ENCODE measurements around the gene RFNG.

The RFNG gene

GRCh38 chr17:82050761-82051641 lies 610 bp downstream of the RFNG start:
- H3K36me3 Mint-ChIP-seq (ENCODE audit: low read depth), result peaks cover 10% of the 10 kb centered on the region
- peaks cover 9% of the 10 kb centered on the region for H3K4me1 Mint-ChIP-seq
- peak overlapping the region in 1 of 3 experiments; percentile 68 for H3K27ac Mint-ChIP-seq
- H3K9me3 Mint-ChIP-seq, result no peaks in the 10 kb centered on the region
- no peak for TF ChIP-seq CTCF (IDR thresholded peaks at IDR 0.05; ENCODE audit: unreplicated experiment in 3 of 3)
- H3K4me3 Mint-ChIP-seq, result peak overlapping the region; percentile 89 to 93 (median 91)
- H3K27me3 Mint-ChIP-seq (ENCODE audit: low read depth), result no peaks in the 10 kb centered on the region

GRCh38 chr17:82050152-82050760 lies 1.4 kb downstream of the RFNG start:
- Mint-ChIP-seq H3K4me1 (peaks cover 9% of the 10 kb centered on the region), H3K4me3 (peak overlapping the region; percentile 89 to 93 (median 91)), H3K36me3 (ENCODE audit: low read depth) (peaks cover 10% of the 10 kb centered on the region), H3K9me3 (no peaks in the 10 kb centered on the region), H3K27me3 (ENCODE audit: low read depth) (no peaks in the 10 kb centered on the region), H3K27ac (no peak overlapping the region)
- no peak for TF ChIP-seq CTCF (IDR thresholded peaks at IDR 0.05; ENCODE audit: unreplicated experiment in 3 of 3)

GRCh38 chr17:82049521-82049971 lies 2.1 kb downstream of the RFNG start:
- Mint-ChIP-seq H3K9me3 (no peaks in the 10 kb centered on the region), H3K4me3 (peak overlapping the region; percentile 19 to 89 (median 73)), H3K27ac (no peak overlapping the region), H3K4me1 (peaks cover 9% of the 10 kb centered on the region), H3K36me3 (ENCODE audit: low read depth) (peaks cover 7% of the 10 kb centered on the region), H3K27me3 (ENCODE audit: low read depth) (no peaks in the 10 kb centered on the region)
- no peak for TF ChIP-seq CTCF (IDR thresholded peaks at IDR 0.05; ENCODE audit: unreplicated experiment in 3 of 3)

- peak overlapping the region; percentile 19 to 74 (median 73) for H3K4me3 Mint-ChIP-seq
- H3K9me3 Mint-ChIP-seq, result no peaks in the 10 kb centered on the region
- TF ChIP-seq CTCF (IDR thresholded peaks at IDR 0.05; ENCODE audit: unreplicated experiment in 3 of 3), result no peak
- H3K27me3 Mint-ChIP-seq (ENCODE audit: low read depth), result no peaks in the 10 kb centered on the region
- peaks cover 9% of the 10 kb centered on the region for H3K4me1 Mint-ChIP-seq
- H3K36me3 Mint-ChIP-seq (ENCODE audit: low read depth), result peaks cover 7% of the 10 kb centered on the region
- H3K27ac Mint-ChIP-seq, result no peak overlapping the region
These were observed 2.5 kb downstream of the RFNG start for GRCh38 chr17:82049106-82049505.

GRCh38 chr17:82048571-82048971 lies 3.0 kb downstream of the RFNG start:
- H3K27ac Mint-ChIP-seq, result no peak overlapping the region
- no peaks in the 10 kb centered on the region for H3K27me3 Mint-ChIP-seq (ENCODE audit: low read depth)
- TF ChIP-seq CTCF (IDR thresholded peaks at IDR 0.05; ENCODE audit: unreplicated experiment in 3 of 3), result no peak
- no peaks in the 10 kb centered on the region for H3K9me3 Mint-ChIP-seq
- H3K4me1 Mint-ChIP-seq, result peaks cover 9% of the 10 kb centered on the region
- H3K4me3 Mint-ChIP-seq, result peak overlapping the region in 2 of 3 experiments; percentile 23 to 56
- peaks cover 7% of the 10 kb centered on the region for H3K36me3 Mint-ChIP-seq (ENCODE audit: low read depth)

Data from nephron (organoid).